Erythroblast (primary cell): ENCODE results near the gene GLI2.

ENCODE experiments used
- GATA1 ChIP-seq: IDR thresholded peaks from 2 replicates; pipeline ENCODE4 v1.6.1; 2011; ENCODE audit warnings: low read depth, mild to moderate bottlenecking, control low read depth, low read length, moderate library complexity
- POLR2A ChIP-seq: IDR thresholded peaks from 2 replicates; pipeline ENCODE4 v1.6.1; 2011; ENCODE audit warnings: mild to moderate bottlenecking, low read length

- TF ChIP-seq POLR2A = no peak
- TF ChIP-seq GATA1 = no peak
Observed at GRCh38 chr2:120699292-120699691, 36.4 kb upstream of the GLI2 start.
